Activated T-helper 1 cell treated with anti-CD3 and anti-CD28 coated beads, Interleukin-2, amount 50 U/mL, for 16 hours (primary cell): ENCODE results near the gene PLA2G6.

Experiments
- DNase-seq, 2 donors: peaks; one replicate each; pipeline ENCODE4 v3.0.0-alpha.2; 2020; ENCODE audit warnings: low read depth in 1 of 2, low spot score in 1 of 2

Gene PLA2G6

DNA sequence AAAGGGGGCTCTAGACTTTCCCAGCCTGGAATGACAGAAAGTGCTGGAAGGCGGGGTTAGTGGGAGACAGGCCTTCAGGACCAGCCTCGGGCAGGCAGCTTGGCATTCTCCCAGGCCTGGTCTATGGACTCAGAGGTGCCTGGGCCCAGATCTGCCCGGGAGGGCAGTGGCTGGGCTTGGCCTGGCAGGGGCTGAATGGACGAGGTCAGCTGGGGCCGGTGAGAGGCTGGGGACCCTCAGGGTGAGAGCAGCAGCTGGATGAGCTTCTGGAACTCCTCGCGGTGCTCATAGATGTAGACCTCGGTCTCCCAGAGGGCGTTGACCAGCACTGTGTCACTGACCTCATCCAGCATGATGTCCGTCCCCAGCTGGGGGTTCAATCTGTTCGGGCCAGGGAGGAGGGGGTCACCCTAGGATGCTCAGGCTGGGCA is 69.7 kb downstream of the PLA2G6 start:
- DNase-seq, result no peak

GRCh38 chr22:38110863-38111852 is 70.5 kb downstream of the PLA2G6 start:
- no peak for DNase-seq

DNA sequence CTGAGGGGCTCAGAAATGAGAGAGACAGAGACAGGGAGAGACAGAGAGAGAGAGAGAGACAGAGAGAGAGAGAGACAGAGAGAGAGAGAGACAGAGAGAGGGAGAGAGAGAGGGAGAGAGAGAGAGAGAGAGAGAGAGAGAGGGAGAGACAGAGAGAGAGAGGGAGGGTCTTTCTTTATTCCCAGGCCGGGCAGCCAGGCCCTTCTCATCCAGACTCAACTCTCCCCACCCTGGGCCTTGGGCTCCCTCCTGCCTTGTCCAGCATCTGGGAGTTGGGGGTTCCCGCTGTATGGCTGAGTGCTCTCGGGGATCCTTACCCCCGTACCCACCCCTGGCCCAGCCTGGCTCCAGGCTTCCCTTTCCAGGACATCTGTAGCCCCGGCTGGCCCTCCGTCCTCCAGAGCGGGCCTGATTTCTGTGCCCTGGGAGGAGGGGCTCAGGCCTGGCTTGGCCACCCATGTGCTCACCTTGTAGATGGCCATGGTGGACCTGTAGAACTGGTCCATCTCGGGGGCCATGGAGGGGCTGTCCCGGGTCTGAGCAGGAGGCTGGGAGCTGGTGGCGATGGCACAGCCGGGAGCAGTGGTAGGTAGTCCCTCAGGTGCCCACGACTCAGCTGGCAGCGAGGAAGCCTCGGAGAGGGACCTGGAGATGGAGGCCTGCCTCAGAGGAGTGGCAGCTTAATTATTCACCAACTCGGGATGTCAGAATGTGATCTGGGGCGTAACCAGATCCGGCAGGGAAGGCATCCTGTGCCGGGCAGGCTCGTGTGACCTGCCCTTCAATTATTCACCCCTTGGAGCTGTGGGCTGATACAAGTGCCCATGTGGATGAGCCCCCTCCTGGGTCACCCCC is 71.4 kb downstream of the PLA2G6 start, which contains the start of gene BAIAP2L2:
Gene BAIAP2L2 (minus strand): TSS at position 677 of the 855 bp plus-strand sequence. CDS start 159 bp downstream, at position 518.
- DNase-seq, result no peak

- DNase-seq, result no peak
Observed at GRCh38 chr22:38109371-38110001, 72.1 kb downstream of the PLA2G6 start.

DNA sequence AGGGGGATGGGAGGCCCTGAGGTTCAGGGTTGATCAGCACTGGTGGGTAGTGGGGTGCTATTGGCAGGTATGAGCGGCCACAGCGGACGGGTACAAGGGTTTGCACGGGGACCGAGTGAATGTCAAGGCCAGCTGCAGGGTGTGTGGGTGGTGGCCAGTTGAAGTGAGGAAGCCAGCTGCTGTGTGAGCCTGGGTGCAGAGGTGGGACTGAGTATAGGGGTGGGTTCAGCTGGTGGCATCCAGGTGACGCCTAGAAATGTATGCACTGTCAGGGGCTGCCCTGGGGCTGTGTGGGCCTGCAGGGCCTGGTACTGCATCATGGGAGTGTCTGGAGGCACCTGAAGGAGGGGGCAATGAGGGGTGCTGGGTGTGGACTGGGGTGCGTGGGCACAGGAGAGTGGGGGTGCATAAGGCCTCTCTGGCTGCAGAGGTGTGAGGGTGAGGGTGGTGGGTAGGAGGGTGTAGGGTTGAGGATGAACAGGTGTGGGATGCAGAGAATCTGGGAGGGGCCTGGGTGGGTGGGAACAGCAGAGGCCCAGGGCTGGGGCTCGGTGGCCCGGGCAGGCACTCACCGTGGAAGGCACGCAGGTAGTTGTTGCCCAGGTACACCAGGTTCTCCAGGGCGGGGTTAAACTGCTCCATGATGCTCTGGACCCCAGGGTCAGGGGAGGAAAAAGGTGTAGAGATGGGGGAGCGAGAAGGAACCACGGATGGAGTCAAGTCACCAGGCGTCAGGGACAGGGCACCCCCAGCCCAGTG is 72.9 kb downstream of the PLA2G6 start:
- DNase-seq, result no peak

- DNase-seq, result no peak
Observed at GRCh38 chr22:38107692-38108515, 73.7 kb downstream of the PLA2G6 start.

- no peak for DNase-seq
Observed at GRCh38 chr22:38106814-38107578, 74.6 kb downstream of the PLA2G6 start.

GRCh38 chr22:38104084-38104483 is 77.5 kb downstream of the PLA2G6 start:
- DNase-seq, result no peak

DNA sequence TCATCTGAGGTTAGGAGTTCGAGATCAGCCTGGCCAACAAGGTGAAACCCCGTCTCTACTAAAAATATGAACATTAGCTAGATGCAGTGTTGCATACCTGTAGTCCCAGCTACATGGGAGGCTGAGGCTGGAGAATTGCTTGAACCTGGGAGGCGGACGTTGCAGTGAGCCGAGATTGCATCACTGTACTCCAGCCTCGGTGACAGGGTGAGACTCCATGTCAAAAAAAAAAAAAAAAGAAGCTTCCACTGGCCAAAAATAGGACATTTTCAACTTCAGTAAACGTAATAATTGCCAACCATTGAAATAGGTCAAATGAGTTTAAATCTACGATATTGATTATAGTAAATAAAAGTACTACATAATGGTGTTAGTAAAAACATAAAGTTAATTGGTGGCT is 78.0 kb downstream of the PLA2G6 start:
- DNase-seq, result no peak

- DNase-seq, result no peak
Observed at GRCh38 chr22:38098410-38099249, 83.0 kb downstream of the PLA2G6 start.

GRCh38 chr22:38097557-38098409 is 83.8 kb downstream of the PLA2G6 start:
- DNase-seq, result no peak

DNA sequence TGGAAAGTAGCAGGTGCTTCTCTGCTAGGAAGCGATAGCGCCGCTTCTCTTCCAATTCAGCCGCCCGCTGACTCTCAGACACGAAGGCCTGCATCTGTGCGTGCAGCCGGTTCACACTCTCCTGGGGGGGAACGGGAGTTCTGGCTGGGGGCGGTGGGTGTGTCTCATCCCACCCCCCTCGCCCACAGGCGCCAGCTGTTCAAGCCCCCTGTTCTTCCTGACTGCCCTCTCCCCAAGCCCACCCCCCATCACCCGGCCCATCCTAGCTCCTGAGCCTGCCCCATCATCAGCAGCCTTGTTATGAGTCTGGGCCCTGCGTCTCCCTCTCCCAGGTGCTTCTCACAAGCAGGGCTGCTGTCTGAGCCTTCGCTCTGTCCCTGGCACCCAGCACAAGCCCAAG is 84.6 kb downstream of the PLA2G6 start:
- DNase-seq, result no peak

DNA sequence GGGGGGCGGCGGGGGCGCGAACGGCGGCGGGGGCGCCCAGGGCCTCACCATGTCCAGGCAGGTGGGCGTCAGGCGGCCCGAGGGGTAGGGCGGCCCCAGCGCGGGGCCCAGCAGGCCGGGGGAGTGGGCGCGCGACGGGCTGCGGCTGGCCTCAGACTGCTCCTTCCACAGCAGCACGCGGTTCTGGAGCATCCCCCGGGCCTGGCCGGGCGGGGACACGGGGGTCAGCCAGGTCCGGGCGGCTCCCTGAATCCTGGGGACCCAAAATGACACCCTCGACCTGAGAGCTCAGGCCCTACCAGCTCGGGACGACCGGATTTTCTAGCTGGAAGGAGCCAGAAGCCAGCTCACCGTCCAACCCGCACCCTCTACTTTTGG is 92.2 kb downstream of the PLA2G6 start:
- DNase-seq, result no peak

DNA sequence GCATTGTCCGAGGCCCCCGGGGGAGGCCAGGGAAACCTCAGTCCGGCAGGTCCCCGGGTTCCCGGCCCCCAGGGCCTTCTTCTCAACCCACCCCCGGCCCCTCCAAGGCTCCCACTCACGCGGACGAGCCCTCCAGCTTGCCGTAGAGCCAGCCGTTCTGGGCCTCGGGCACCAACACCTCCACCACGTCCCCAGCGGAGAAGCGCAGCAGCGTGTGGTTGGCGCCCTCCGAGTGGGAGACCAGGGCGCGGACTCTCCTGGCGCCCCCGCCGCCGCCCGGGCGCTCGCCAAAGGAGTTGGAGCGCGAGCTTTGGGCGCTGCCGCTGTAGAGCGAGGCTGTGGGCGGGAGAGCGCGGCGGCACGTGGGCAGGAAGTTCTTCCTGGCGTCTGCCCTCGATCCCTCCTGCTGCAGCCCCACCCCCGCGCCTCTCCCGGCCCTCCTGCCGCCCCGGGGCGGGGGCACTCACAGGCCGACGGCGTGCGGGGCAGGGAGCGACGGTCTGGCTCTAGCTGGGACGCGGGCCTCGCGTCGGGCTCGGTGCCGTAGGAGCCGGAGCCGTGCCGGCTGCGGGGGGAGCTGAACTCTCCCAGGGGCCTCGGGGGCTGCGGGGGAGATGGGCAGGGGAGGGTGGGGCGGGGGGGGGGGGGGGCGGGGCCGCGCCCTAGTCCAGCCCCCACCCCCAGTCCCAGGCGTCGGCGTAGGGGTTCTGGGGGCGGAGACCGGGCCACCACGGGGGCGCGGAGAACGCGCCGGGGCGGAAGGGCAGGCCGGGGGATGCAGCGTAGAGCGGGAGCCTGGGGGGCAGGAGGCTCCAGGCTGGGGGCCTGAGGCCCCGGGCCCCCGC is 92.8 kb downstream of the PLA2G6 start:
- no peak for DNase-seq

GRCh38 chr22:38087855-38088254 is 93.8 kb downstream of the PLA2G6 start:
- DNase-seq, result no peak

DNA sequence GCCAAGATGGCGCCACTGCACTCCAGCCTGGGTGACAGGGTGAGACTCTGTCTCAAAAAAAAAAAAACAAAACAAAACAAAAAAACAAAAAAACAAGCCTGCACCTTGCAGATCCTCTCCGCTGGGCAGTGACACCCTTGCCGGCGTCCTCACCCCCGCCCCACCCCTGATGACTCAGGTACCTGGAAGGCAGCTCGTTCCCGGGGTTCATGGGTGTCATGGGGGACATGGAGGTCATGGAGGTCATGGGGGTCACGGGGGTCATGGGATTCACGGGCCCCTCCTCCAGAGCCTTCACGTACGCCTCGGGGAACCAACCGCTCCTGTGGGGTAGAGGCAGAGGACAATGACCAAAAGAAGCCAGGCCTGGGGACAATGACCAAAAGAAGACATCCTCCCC is 94.7 kb downstream of the PLA2G6 start:
- no peak for DNase-seq
